WTC11 (cell line): ENCODE data around the gene PDIA3. TPM values are rescaled to one million over a fixed set of nuclear protein-coding genes. Genes with fewer than 3 reads are reported as not detected.

Experiments
- ESRRA ChIP-seq: sonication (generic); formaldehyde crosslinking; IDR thresholded peaks from 2 replicates; pipeline ENCODE4 v1.8.1; 2022; ENCODE audit warnings: mild to moderate bottlenecking, missing genetic modification reagents, borderline replicate concordance
- HMGA2 ChIP-seq: fragments of 250-450 bp; sonication (Bioruptor Pico); IDR thresholded peaks from 2 replicates; pipeline ENCODE4 v1.4.0; 2021; ENCODE audit warnings: mild to moderate bottlenecking, moderate library complexity
- KAT7 ChIP-seq: sonication (generic); formaldehyde crosslinking; IDR thresholded peaks from 2 replicates; pipeline ENCODE4 v1.8.1; 2023; ENCODE audit warnings: missing genetic modification reagents, mild to moderate bottlenecking, borderline replicate concordance
- NFYB ChIP-seq: sonication (generic); formaldehyde crosslinking; conservative IDR thresholded peaks from 2 replicates; pipeline ENCODE4 v1.8.0; 2022; ENCODE audit warnings: low read depth, missing genetic modification reagents
- SMAD3 ChIP-seq: sonication (generic); formaldehyde crosslinking; IDR thresholded peaks from 2 replicates; pipeline ENCODE4 v1.8.0; 2022; ENCODE audit warnings: missing genetic modification reagents, mild to moderate bottlenecking, borderline replicate concordance
- ZNF281 ChIP-seq: sonication (generic); formaldehyde crosslinking; IDR thresholded peaks from 2 replicates; pipeline ENCODE4 v1.8.0; 2023; ENCODE audit warnings: mild to moderate bottlenecking, missing genetic modification reagents
- ZNF396 ChIP-seq: fragments of 250-450 bp; sonication (Bioruptor Pico); IDR thresholded peaks from 2 replicates; pipeline ENCODE4 v1.8.0; 2021; ENCODE audit warnings: mild to moderate bottlenecking, moderate library complexity, borderline replicate concordance
- ZNF425 ChIP-seq: fragments of 250-450 bp; sonication (Bioruptor Pico); conservative IDR thresholded peaks from 2 replicates; pipeline ENCODE4 v1.9.0; 2021; ENCODE audit warnings: mild to moderate bottlenecking
- ZSCAN18 ChIP-seq: fragments of 250-450 bp; sonication (Bioruptor Pico); IDR thresholded peaks from 2 replicates; pipeline ENCODE4 v2.1.2; 2022; ENCODE audit warnings: mild to moderate bottlenecking, moderate library complexity
- total RNA-seq: library from RNA; stranded (reverse); gene quantifications from 3 replicates; pipeline ENCODE4 v1.2.3, GENCODE V29; 2021
- TF ChIP-seq, protein P1 (sequence below): sonication (generic); formaldehyde crosslinking; IDR thresholded peaks from 2 replicates; pipeline ENCODE4 v1.8.1; 2023; ENCODE audit warnings: mild to moderate bottlenecking, moderate library complexity, missing genetic modification reagents
- TF ChIP-seq, protein P2 (sequence below): sonication (generic); formaldehyde crosslinking; IDR thresholded peaks from 2 replicates; pipeline ENCODE4 v1.8.1; 2023; ENCODE audit warnings: mild to moderate bottlenecking, missing genetic modification reagents, borderline replicate concordance
- TF ChIP-seq, protein P3 (sequence below): sonication (generic); formaldehyde crosslinking; IDR thresholded peaks from 2 replicates; pipeline ENCODE4 v1.8.0; 2022; ENCODE audit warnings: mild to moderate bottlenecking, missing genetic modification reagents

Gene PDIA3
- total RNA-seq, 1 experiment from 2014 or later, result 630 TPM

- no peak for TF ChIP-seq ZNF425 (CRISPR knock-in tag)
- peak; percentile 68; the same call in 1 of the 2 replicates for TF ChIP-seq SMAD3 (CRISPR knock-in tag)
- no peak for TF ChIP-seq ESRRA (CRISPR knock-in tag)
- TF ChIP-seq, protein P1, sequence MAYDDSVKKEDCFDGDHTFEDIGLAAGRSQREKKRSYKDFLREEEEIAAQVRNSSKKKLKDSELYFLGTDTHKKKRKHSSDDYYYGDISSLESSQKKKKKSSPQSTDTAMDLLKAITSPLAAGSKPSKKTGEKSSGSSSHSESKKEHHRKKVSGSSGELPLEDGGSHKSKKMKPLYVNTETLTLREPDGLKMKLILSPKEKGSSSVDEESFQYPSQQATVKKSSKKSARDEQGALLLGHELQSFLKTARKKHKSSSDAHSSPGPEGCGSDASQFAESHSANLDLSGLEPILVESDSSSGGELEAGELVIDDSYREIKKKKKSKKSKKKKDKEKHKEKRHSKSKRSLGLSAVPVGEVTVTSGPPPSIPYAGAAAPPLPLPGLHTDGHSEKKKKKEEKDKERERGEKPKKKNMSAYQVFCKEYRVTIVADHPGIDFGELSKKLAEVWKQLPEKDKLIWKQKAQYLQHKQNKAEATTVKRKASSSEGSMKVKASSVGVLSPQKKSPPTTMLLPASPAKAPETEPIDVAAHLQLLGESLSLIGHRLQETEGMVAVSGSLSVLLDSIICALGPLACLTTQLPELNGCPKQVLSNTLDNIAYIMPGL (CRISPR knock-in tag), result no peak
- no peak for TF ChIP-seq ZNF396 (CRISPR knock-in tag)
- TF ChIP-seq KAT7 (CRISPR knock-in tag), result no peak
- peak; percentile 6; the same call in 1 of the 2 replicates for TF ChIP-seq HMGA2 (CRISPR knock-in tag)
- peak; percentile 28; the same call in 1 of the 2 replicates for TF ChIP-seq ZNF281
- TF ChIP-seq NFYB (CRISPR knock-in tag), result peak; percentile 72
- TF ChIP-seq, protein P2, sequence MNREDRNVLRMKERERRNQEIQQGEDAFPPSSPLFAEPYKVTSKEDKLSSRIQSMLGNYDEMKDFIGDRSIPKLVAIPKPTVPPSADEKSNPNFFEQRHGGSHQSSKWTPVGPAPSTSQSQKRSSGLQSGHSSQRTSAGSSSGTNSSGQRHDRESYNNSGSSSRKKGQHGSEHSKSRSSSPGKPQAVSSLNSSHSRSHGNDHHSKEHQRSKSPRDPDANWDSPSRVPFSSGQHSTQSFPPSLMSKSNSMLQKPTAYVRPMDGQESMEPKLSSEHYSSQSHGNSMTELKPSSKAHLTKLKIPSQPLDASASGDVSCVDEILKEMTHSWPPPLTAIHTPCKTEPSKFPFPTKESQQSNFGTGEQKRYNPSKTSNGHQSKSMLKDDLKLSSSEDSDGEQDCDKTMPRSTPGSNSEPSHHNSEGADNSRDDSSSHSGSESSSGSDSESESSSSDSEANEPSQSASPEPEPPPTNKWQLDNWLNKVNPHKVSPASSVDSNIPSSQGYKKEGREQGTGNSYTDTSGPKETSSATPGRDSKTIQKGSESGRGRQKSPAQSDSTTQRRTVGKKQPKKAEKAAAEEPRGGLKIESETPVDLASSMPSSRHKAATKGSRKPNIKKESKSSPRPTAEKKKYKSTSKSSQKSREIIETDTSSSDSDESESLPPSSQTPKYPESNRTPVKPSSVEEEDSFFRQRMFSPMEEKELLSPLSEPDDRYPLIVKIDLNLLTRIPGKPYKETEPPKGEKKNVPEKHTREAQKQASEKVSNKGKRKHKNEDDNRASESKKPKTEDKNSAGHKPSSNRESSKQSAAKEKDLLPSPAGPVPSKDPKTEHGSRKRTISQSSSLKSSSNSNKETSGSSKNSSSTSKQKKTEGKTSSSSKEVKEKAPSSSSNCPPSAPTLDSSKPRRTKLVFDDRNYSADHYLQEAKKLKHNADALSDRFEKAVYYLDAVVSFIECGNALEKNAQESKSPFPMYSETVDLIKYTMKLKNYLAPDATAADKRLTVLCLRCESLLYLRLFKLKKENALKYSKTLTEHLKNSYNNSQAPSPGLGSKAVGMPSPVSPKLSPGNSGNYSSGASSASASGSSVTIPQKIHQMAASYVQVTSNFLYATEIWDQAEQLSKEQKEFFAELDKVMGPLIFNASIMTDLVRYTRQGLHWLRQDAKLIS (CRISPR knock-in tag), result no peak
- TF ChIP-seq, protein P3, sequence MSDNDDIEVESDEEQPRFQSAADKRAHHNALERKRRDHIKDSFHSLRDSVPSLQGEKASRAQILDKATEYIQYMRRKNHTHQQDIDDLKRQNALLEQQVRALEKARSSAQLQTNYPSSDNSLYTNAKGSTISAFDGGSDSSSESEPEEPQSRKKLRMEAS (CRISPR knock-in tag), result peak; percentile 89
- no peak for TF ChIP-seq ZSCAN18 (CRISPR knock-in tag)
- TF ChIP-seq, all 79 proteins: peak for 20
These were observed 45.9 kb downstream of the PDIA3 start, which contains the start of gene SERF2 (continued) for GRCh38 chr15:43791993-43792760.
